GM19238 (cell line): ENCODE data around the gene AFF3.
"Not testable (repeated sequence)": the region's sequence is repeated elsewhere in the genome, so short reads cannot be mapped to it uniquely, and the experiment has no call there.

Experiments
- DNase-seq: peaks from one replicate; pipeline ENCODE4 v3.0.0; 2011; ENCODE audit warnings: low spot score; ENCODE audit not compliant: insufficient read length

The AFF3 gene

GRCh38 chr2:100106460-100106859 is 35.9 kb downstream of the AFF3 start:
- DNase-seq: no peak

GRCh38 chr2:100105678-100106054 is 36.7 kb downstream of the AFF3 start:
- no peak for DNase-seq

GRCh38 chr2:100104718-100105677 is 37.4 kb downstream of the AFF3 start:
- no peak for DNase-seq

- not testable (repeated sequence) for DNase-seq
Observed at GRCh38 chr2:100104265-100104664, 38.1 kb downstream of the AFF3 start.

- not testable (repeated sequence) for DNase-seq
Observed at GRCh38 chr2:100103527-100104252, 38.7 kb downstream of the AFF3 start.

- not testable (repeated sequence) for DNase-seq
Observed at GRCh38 chr2:100102466-100103180, 39.8 kb downstream of the AFF3 start.

- DNase-seq: not testable (repeated sequence)
Observed at GRCh38 chr2:100098855-100099254, 43.5 kb downstream of the AFF3 start.

GRCh38 chr2:100097611-100098294 is 44.6 kb downstream of the AFF3 start:
- DNase-seq: not testable (repeated sequence)

GRCh38 chr2:100095845-100096244 is 46.5 kb downstream of the AFF3 start:
- not testable (repeated sequence) for DNase-seq

- DNase-seq: not testable (repeated sequence)
Observed at GRCh38 chr2:100091807-100092206, 50.6 kb downstream of the AFF3 start.

GRCh38 chr2:100085744-100086143 is 56.6 kb downstream of the AFF3 start:
- DNase-seq: not testable (repeated sequence)

- DNase-seq: not testable (repeated sequence)
Observed at GRCh38 chr2:100083421-100084216, 58.8 kb downstream of the AFF3 start.

GRCh38 chr2:100082302-100082978 is 60.0 kb downstream of the AFF3 start:
- DNase-seq: not testable (repeated sequence)

GRCh38 chr2:100077935-100078334 is 64.5 kb downstream of the AFF3 start:
- no peak for DNase-seq

- no peak for DNase-seq
Observed at GRCh38 chr2:100077456-100077855, 64.9 kb downstream of the AFF3 start.

GRCh38 chr2:100075532-100075931 is 66.9 kb downstream of the AFF3 start:
- no peak for DNase-seq

- no peak for DNase-seq
Observed at GRCh38 chr2:100073110-100073509, 69.3 kb downstream of the AFF3 start.

GRCh38 chr2:100072503-100072902 is 69.9 kb downstream of the AFF3 start:
- no peak for DNase-seq

- DNase-seq: no peak
Observed at GRCh38 chr2:100071335-100072043, 70.9 kb downstream of the AFF3 start.
